Urothelium cell line (cell line): ENCODE results near the gene LCOR.

Experiments used
- DNase-seq: peaks from one replicate; pipeline ENCODE4 v3.0.0; 2011; ENCODE audit warnings: low spot score, mixed read lengths
- FAIRE-seq: peaks from 2 replicates; lab custom pipeline; 2011; peaks lifted over from hg19 to GRCh38; lab: Jason Lieb, UNC

Gene LCOR

GRCh38 chr10:96880575-96880974 is 48.5 kb downstream of the LCOR start:
- no peak for FAIRE-seq
- no peak for DNase-seq

GRCh38 chr10:96889415-96890171 is 57.5 kb downstream of the LCOR start:
- FAIRE-seq: no peak
- DNase-seq: no peak

- DNase-seq (no peak), FAIRE-seq (no peak)
Measured at GRCh38 chr10:96890172-96890513, 58.0 kb downstream of the LCOR start.

GRCh38 chr10:96890580-96890979 is 58.5 kb downstream of the LCOR start:
- FAIRE-seq: no peak

GRCh38 chr10:96891840-96892239 is 59.7 kb downstream of the LCOR start:
- no peak for FAIRE-seq
- no peak for DNase-seq

More at GRCh38 chr10:96890580-96890979, 58.5 kb downstream of the LCOR start:
- no peak for DNase-seq

- DNase-seq (no peak), FAIRE-seq (peak; percentile 17)
Measured at GRCh38 chr10:96895662-96896424, 63.7 kb downstream of the LCOR start.

GRCh38 chr10:96896884-96897589 is 64.9 kb downstream of the LCOR start:
- FAIRE-seq: no peak
- no peak for DNase-seq

GRCh38 chr10:96902117-96902516 is 70.0 kb downstream of the LCOR start:
- FAIRE-seq (no peak), DNase-seq (no peak)

- no peak for DNase-seq
- no peak for FAIRE-seq
Measured at GRCh38 chr10:96902731-96903358, 70.7 kb downstream of the LCOR start.

- FAIRE-seq (no peak), DNase-seq (no peak)
Measured at GRCh38 chr10:96904648-96905047, 72.5 kb downstream of the LCOR start.

- FAIRE-seq (no peak), DNase-seq (no peak)
Measured at GRCh38 chr10:96906864-96907263, 74.8 kb downstream of the LCOR start.

- DNase-seq: peak; percentile 40
- no peak for FAIRE-seq
Measured at GRCh38 chr10:96910488-96911395, 78.6 kb downstream of the LCOR start.

- FAIRE-seq (no peak), DNase-seq (no peak)
Measured at GRCh38 chr10:96912405-96912804, 80.3 kb downstream of the LCOR start.

GRCh38 chr10:96913906-96914305 is 81.8 kb downstream of the LCOR start:
- no peak for FAIRE-seq
- DNase-seq: no peak

- no peak for FAIRE-seq
- DNase-seq: no peak
Measured at GRCh38 chr10:96917628-96918027, 85.5 kb downstream of the LCOR start.

- FAIRE-seq (no peak), DNase-seq (no peak)
Measured at GRCh38 chr10:96918214-96919002, 86.3 kb downstream of the LCOR start.

- no peak for DNase-seq
- no peak for FAIRE-seq
Measured at GRCh38 chr10:96919785-96920430, 87.8 kb downstream of the LCOR start.

GRCh38 chr10:96921655-96922054 is 89.6 kb downstream of the LCOR start:
- FAIRE-seq: no peak
- DNase-seq: no peak
